ENCODE data around the gene CCDC18. TPM values are rescaled to one million over a fixed set of nuclear protein-coding genes. Genes with fewer than 3 reads are reported as not detected.

The CCDC18 gene
- total RNA-seq, 1 donor: 14.7 TPM

DNA sequence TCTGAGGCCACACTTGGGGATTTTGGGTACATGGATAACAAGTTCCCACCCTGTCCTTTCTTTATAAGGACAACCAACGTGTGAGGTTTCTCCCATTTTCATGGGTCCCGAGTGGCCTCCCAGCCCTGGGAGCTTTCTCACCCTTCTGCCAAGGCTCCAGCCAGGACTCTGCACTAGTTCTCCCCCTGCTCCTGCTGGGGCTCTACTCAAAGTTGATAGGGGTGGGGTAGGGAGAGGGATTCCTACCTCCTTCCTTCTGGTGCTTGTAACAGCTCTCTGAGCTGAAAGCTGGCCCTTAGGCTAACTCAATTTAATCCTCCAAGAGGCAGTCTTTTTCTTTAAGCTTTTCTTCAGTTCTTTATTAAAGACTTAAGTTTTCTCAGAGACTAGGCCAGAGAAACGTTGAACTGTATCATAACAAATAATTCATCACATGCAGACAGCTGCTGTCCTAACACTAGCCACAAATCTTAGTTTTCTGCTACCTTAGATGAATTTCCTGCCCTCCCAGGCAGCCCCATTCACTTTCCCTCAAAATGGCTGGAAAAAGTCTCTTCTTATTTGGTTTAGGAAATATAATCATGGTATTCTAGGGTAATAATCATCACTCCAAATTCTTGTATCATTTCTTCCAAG is 142.8 kb downstream of the CCDC18 start:
- no peak for DNase-seq (ENCODE audit: low read depth)
- no peak for TF ChIP-seq CTCF (IDR thresholded peaks at IDR 0.05; ENCODE audit: insufficient read depth, low read depth, low read length)
- no peak overlapping the region for H3K4me3 ChIP-seq (ENCODE audit: low read depth, low read length)

- no peak overlapping the region for H3K4me3 ChIP-seq (ENCODE audit: low read depth, low read length)
- TF ChIP-seq CTCF (IDR thresholded peaks at IDR 0.05; ENCODE audit: insufficient read depth, low read depth, low read length): no peak
- peak; percentile 59 for DNase-seq (ENCODE audit: low read depth)
These were observed 144.3 kb downstream of the CCDC18 start for GRCh38 chr1:93324486-93325464.

Small RNAs within 50 kb of the gene (small RNA-seq; reads per million reads assigned to genes)
- not detected for gene AC126124.1
- not detected for gene AL139421.1

Other genes with a start within 250 kb of the CCDC18 start
- 19.0 and 39.3 TPM in 2 replicates for gene DIPK1A, start 219.3 kb upstream of the CCDC18 start, total RNA-seq
- gene MTF2, start 101.4 kb upstream of the CCDC18 start, total RNA-seq: 20.9 and 31.1 TPM in 2 replicates
- 50.6 and 82.5 TPM in 2 replicates for gene TMED5, start 311 bp upstream of the CCDC18 start, total RNA-seq
- 27.7 and 45.8 TPM in 2 replicates for gene DR1, start 165.2 kb downstream of the CCDC18 start, total RNA-seq